Endothelial cell of umbilical vein (primary cell): ENCODE measurements around the gene HEATR3. TPM values are rescaled to one million over a fixed set of nuclear protein-coding genes. Genes with fewer than 3 reads are reported as not detected.

ENCODE experiments used
- BruUV-seq: library from RNA; stranded (reverse); fragments of 400-500 nt; replicated peaks from 2 replicates; lab custom pipeline; 2021; lab: Mats Ljungman, UMichigan
- CTCF ChIA-PET: fragments of 300-600, 350-600 bp; sonication (Branson Sonifier 250); formaldehyde crosslinking; loops from one replicate; lab custom pipeline; 2021; ENCODE audit warnings: antibody characterized with exemption, inconsistent platforms; lab: Charles Lee
- POLR2A ChIA-PET: fragments of 300-600, 350-600 bp; sonication (Branson Sonifier 250); formaldehyde crosslinking; loops from one replicate; lab custom pipeline; 2021; ENCODE audit warnings: antibody characterized with exemption, inconsistent platforms; lab: Charles Lee
- DNase-seq: peaks from one replicate; pipeline ENCODE4 v3.0.0-alpha.2; 2011; ENCODE audit warnings: low read depth, low spot score
- FAIRE-seq: peaks from 2 replicates; lab custom pipeline; 2011; peaks lifted over from hg19 to GRCh38; lab: Jason Lieb, UNC
- H2AFZ ChIP-seq: 2 replicates; pipeline ENCODE4 v1.6.0; 2012; ENCODE audit warnings: low read depth, low read length, control low read depth, inconsistent platforms
- H3K27ac ChIP-seq: 2 replicates; pipeline ENCODE4 v1.5.1; 2011; ENCODE audit warnings: low read depth, mild to moderate bottlenecking, control low read depth, low read length, moderate library complexity; ENCODE audit not compliant: insufficient read depth
- H3K27me3 ChIP-seq, 2 experiments: 2 replicates each; pipeline versions ENCODE4 v1.6.0 to v1.6.1; 2011; ENCODE audit warnings: low read length in 2 of 2, mixed read lengths in 1 of 2; ENCODE audit not compliant: control insufficient read depth in 2 of 2, insufficient read depth in 2 of 2
- H3K36me3 ChIP-seq, 2 experiments: 2 replicates in 1 of 2; 3 replicates in 1 of 2; pipeline ENCODE4 v1.5.1; 2011; ENCODE audit warnings: low read length in 2 of 2, mild to moderate bottlenecking in 1 of 2, moderate library complexity in 1 of 2; ENCODE audit not compliant: control insufficient read depth in 2 of 2, insufficient read depth in 2 of 2; ENCODE audit errors: extremely low read depth in 1 of 2
- H3K4me1 ChIP-seq: 3 replicates; pipeline ENCODE4 v1.5.1; 2011; ENCODE audit warnings: mild to moderate bottlenecking, low read length; ENCODE audit not compliant: control insufficient read depth, insufficient read depth; ENCODE audit errors: extremely low read depth
- H3K4me2 ChIP-seq: 2 replicates; pipeline ENCODE4 v1.6.1; 2011; ENCODE audit warnings: low read length, control low read depth, mixed read lengths; ENCODE audit not compliant: insufficient read depth
- H3K4me3 ChIP-seq, 3 experiments: fragments of 200-600 bp in 1 of 3; sonication (generic), shearing (Covaris generic) in 1 of 3; replicated peaks in 1 of 3; 2 replicates each; pipeline ENCODE4 v1.5.1; 2011 to 2016; ENCODE audit warnings: control low read depth in 3 of 3, low read length in 3 of 3, mild to moderate bottlenecking in 2 of 3, inconsistent platforms in 1 of 3, low read depth in 1 of 3, moderate library complexity in 1 of 3; ENCODE audit not compliant: insufficient read depth in 1 of 3
- H3K79me2 ChIP-seq: 2 replicates; pipeline ENCODE4 v1.6.0; 2012; ENCODE audit warnings: low read length, inconsistent platforms; ENCODE audit not compliant: control insufficient read depth, insufficient read depth
- H3K9ac ChIP-seq: replicated peaks from 2 replicates; pipeline ENCODE3; 2011; ENCODE audit warnings: low read length, control low read depth; ENCODE audit not compliant: insufficient read depth; ENCODE audit errors: extremely low read depth
- H3K9me1 ChIP-seq: replicated peaks from 3 replicates; pipeline ENCODE4 v1.6.0; 2011; ENCODE audit warnings: mild to moderate bottlenecking, low read length; ENCODE audit not compliant: control insufficient read depth, insufficient read depth; ENCODE audit errors: extremely low read depth
- H3K9me3 ChIP-seq: replicated peaks from 2 replicates; pipeline ENCODE4 v1.5.1; 2012; ENCODE audit warnings: low read length, inconsistent platforms; ENCODE audit not compliant: control insufficient read depth, insufficient read depth
- H4K20me1 ChIP-seq: replicated peaks from 2 replicates; pipeline ENCODE3; 2011; ENCODE audit warnings: mild to moderate bottlenecking, low read length; ENCODE audit not compliant: control insufficient read depth, insufficient read depth; ENCODE audit errors: extremely low read depth
- EZH2 ChIP-seq: IDR thresholded peaks from 2 replicates; pipeline ENCODE4 v1.6.1; 2012; ENCODE audit warnings: borderline replicate concordance, low read depth, mild to moderate bottlenecking, moderate library complexity, low read length, inconsistent platforms; ENCODE audit not compliant: severe bottlenecking
- FOS ChIP-seq: IDR thresholded peaks from 2 replicates; pipeline ENCODE4 v1.6.1; 2011; ENCODE audit warnings: mild to moderate bottlenecking, low read length, moderate library complexity, borderline replicate concordance; ENCODE audit not compliant: insufficient read depth
- GATA2 ChIP-seq: IDR thresholded peaks from 2 replicates; pipeline ENCODE4 v1.7.0; 2011; ENCODE audit warnings: low read depth, mild to moderate bottlenecking, moderate library complexity, mixed read lengths, low read length; ENCODE audit not compliant: insufficient read length, insufficient read depth
- JUN ChIP-seq: IDR thresholded peaks from 2 replicates; pipeline ENCODE4 v1.6.1; 2011; ENCODE audit warnings: borderline replicate concordance, low read depth; ENCODE audit not compliant: insufficient read length, insufficient read depth
- MYC ChIP-seq: IDR thresholded peaks from one replicate; pipeline ENCODE4 v1.6.1; 2011; ENCODE audit warnings: mild to moderate bottlenecking, low read depth, low read length
- POLR2A ChIP-seq: IDR thresholded peaks from 2 replicates; pipeline ENCODE4 v1.6.1; 2012; ENCODE audit warnings: low read depth, mild to moderate bottlenecking, control low read depth, low read length
- dilution Hi-C: fragments of 300-500 bp; cut with MboI; formaldehyde crosslinking; loops from one replicate; pipeline ENCODE4 v1.15.0; 2019; ENCODE audit warnings: low sequenced_read_pairs; ENCODE audit not compliant: extremely low pct_ligation_motif_present
- intact Hi-C: fragments of 100-400 bp; cut with micrococcal nuclease; formaldehyde crosslinking; loops from one replicate; pipeline ENCODE4 v1.10.0; 2022
- polyA plus RNA-seq, 4 experiments: library from polyadenylated mRNA; depleted of rRNA in 3 of 4; stranded (reverse) in 3 of 4; unstranded in 1 of 4; fragments of >200 nt; gene quantifications; 2 replicates each; pipeline versions ENCODE4 v1.2.1 to v1.2.3, GENCODE V29; 2011 to 2012; ENCODE audit warnings: missing spikeins in 1 of 4
- total RNA-seq: library from RNA; stranded (reverse); gene quantifications from 2 replicates; pipeline ENCODE4 v1.2.3, GENCODE V29; 2021
- TF ChIP-seq, protein P1 (sequence below), 2 donors: IDR thresholded peaks; 1 replicate in 1 of 2; 2 replicates in 1 of 2; pipeline ENCODE4 v1.5.1; 2011; ENCODE audit warnings: low read length in 2 of 2, mild to moderate bottlenecking in 2 of 2, moderate library complexity in 2 of 2, control low read depth in 1 of 2, inconsistent platforms in 1 of 2, low read depth in 1 of 2; ENCODE audit not compliant: insufficient read depth in 1 of 2; ENCODE audit errors: extremely low read depth in 1 of 2
- TF ChIP-seq, protein P2 (sequence below): IDR thresholded peaks from 2 replicates; pipeline ENCODE4 v1.6.1; 2011; ENCODE audit not compliant: insufficient read depth, insufficient read length

Gene HEATR3
- total and polyA plus RNA-seq, 2 donors (not counting 3 experiments of a cell fraction or from before 2014, with no cell fraction given) = 6.7 to 23.1 TPM

DNA sequence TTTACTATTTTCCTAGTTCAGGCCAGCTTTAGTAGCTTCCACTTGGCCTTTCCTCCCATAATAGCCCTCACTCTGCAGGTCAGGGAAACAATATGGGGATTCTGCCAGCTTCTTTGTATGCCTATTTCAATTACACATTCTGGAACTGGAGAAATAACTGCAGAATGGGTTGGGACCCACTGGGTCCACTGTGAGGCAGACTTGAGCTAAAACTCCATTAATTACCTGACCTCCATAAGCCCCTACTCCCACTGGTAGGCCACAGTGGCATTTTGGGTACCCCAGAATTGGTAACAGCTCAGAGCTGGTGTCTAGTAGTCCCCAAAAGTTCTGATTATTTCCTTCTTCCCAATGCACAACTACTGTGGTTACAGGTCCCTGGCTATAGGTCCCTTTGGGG is 70.6 kb downstream of the HEATR3 start:
- TF ChIP-seq, protein P1, sequence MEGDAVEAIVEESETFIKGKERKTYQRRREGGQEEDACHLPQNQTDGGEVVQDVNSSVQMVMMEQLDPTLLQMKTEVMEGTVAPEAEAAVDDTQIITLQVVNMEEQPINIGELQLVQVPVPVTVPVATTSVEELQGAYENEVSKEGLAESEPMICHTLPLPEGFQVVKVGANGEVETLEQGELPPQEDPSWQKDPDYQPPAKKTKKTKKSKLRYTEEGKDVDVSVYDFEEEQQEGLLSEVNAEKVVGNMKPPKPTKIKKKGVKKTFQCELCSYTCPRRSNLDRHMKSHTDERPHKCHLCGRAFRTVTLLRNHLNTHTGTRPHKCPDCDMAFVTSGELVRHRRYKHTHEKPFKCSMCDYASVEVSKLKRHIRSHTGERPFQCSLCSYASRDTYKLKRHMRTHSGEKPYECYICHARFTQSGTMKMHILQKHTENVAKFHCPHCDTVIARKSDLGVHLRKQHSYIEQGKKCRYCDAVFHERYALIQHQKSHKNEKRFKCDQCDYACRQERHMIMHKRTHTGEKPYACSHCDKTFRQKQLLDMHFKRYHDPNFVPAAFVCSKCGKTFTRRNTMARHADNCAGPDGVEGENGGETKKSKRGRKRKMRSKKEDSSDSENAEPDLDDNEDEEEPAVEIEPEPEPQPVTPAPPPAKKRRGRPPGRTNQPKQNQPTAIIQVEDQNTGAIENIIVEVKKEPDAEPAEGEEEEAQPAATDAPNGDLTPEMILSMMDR (IDR thresholded peaks at IDR 0.05; ENCODE audit: extremely low read depth in 1 of 2, insufficient read depth in 1 of 2, low read depth in 1 of 2, low read length in 2 of 2) = peak in 1 of 2 donors; percentile 2
- no peak for TF ChIP-seq FOS
- ChIA-PET POLR2A (no interaction called here), CTCF (interaction anchor here (0.9 to 5.0 kb wide), 7 partner anchors 9 to 529 kb away, joined by 4 to 66 read pairs (median 7); no protein-coding TSS in a partner anchor)
- Histone ChIP-seq H2AFZ (no peak overlapping the region), H3K9me1 (no peaks in the 10 kb centered on the region), H3K27me3 (no peaks in the 10 kb centered on the region), H3K9me3 (no peaks in the 10 kb centered on the region), H3K79me2 (no peaks in the 10 kb centered on the region), H3K9ac (no peak overlapping the region), H3K36me3 (no peaks in the 10 kb centered on the region), H3K27ac (no peak overlapping the region), H3K4me3 (no peak overlapping the region), H4K20me1 (no peaks in the 10 kb centered on the region), H3K4me1 (no peaks in the 10 kb centered on the region), H3K4me2 (no peak overlapping the region)
- BruUV-seq = no TSS peak
- DNase-seq (no peak), FAIRE-seq (no peak)
- dilution Hi-C loops (no loop called here), intact Hi-C loops (no loop called here)

DNA sequence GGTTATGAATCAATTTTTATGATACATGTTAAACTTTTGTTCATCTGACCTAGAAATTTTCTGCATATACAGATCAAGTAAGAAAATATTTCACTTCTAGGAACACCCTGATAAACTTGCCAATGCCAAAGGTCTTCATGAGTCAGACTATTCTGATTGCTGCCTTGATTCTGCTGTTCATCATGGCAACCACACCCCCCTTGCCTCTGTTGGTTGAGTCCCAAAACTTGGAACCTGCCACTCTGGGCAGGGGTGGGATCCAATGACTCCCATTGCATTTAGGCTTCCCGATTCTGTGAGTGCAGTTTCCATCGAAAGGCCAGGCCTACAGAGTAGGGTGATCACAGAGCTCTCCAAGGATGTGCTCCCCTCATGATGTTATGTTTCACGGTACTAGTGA is 71.5 kb downstream of the HEATR3 start:
- BruUV-seq = no TSS peak
- FAIRE-seq = no peak

More for the DNA sequence above, 71.5 kb downstream of the HEATR3 start:
- H4K20me1 ChIP-seq = no peaks in the 10 kb centered on the region
- H3K4me3 ChIP-seq = no peak overlapping the region
- ChIA-PET POLR2A (no interaction called here), CTCF (interaction anchor here (1.3 to 5.0 kb wide), 2 partner anchors 9 to 75 kb away, joined by 7 to 66 read pairs; no protein-coding TSS in a partner anchor)
- DNase-seq = no peak
- no peak overlapping the region for H3K27ac ChIP-seq
- no peaks in the 10 kb centered on the region for H3K36me3 ChIP-seq
- H3K4me1 ChIP-seq = no peaks in the 10 kb centered on the region
- H3K79me2 ChIP-seq = no peaks in the 10 kb centered on the region
- H3K9me1 ChIP-seq = no peaks in the 10 kb centered on the region
- no peak overlapping the region for H2AFZ ChIP-seq
- H3K9ac ChIP-seq = no peak overlapping the region
- H3K27me3 ChIP-seq = no peaks in the 10 kb centered on the region
- intact Hi-C loops (no loop called here), dilution Hi-C loops (no loop called here)
- TF ChIP-seq POLR2A (no peak), GATA2 (no peak), FOS (no peak), MYC (no peak), JUN (no peak), EZH2 (no peak)
- TF ChIP-seq, protein P1 (IDR thresholded peaks at IDR 0.05; ENCODE audit: extremely low read depth in 1 of 2, insufficient read depth in 1 of 2, low read depth in 1 of 2, low read length in 2 of 2) = no peak
- TF ChIP-seq, protein P2, sequence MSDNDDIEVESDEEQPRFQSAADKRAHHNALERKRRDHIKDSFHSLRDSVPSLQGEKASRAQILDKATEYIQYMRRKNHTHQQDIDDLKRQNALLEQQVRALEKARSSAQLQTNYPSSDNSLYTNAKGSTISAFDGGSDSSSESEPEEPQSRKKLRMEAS = no peak
- H3K9me3 ChIP-seq = no peaks in the 10 kb centered on the region
- no peak overlapping the region for H3K4me2 ChIP-seq
